Measurements from ENCODE around the gene NRXN3.

The NRXN3 gene

DNA sequence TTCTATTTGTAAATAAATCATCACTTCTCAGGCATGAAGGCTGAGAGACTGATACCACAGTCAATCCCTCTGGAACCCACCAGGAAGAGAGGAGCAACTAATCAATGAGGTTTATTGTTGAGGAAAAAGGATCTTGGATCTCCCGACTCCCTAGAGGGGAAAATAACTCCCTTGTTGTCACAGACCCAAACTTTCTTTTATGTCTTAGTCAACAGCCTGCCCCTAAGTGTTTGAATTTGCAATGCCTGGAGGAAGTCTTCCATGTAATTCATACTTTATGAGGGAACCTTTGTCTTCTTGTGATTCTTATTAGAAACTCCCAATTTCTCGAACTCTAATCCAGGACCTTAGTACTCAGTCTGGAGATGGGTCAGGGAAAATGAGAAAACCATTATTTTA lies 1235.3 kb downstream of the NRXN3 start:
- CTCF ChIA-PET = no interaction called here
- no peak for DNase-seq (ENCODE audit: extremely low spot score)
- POLR2A ChIA-PET = no interaction called here
- TF ChIP-seq ZNF384 (IDR thresholded peaks at IDR 0.05) (no peak), FOXM1 (IDR thresholded peaks at IDR 0.05; ENCODE audit: borderline replicate concordance) (no peak), L3MBTL2 (conservative IDR thresholded peaks at IDR 0.05) (no peak), BHLHE40 (IDR thresholded peaks at IDR 0.05; ENCODE audit: borderline replicate concordance) (no peak), ARNT (IDR thresholded peaks at IDR 0.05) (no peak), FOXA1 (IDR thresholded peaks at IDR 0.05) (no peak), ELF4 (IDR thresholded peaks at IDR 0.05) (no peak), LEF1 (IDR thresholded peaks at IDR 0.05; ENCODE audit: borderline replicate concordance) (no peak), CTBP1 (IDR thresholded peaks at IDR 0.05; ENCODE audit: borderline replicate concordance) (no peak), NFRKB (IDR thresholded peaks at IDR 0.05) (no peak), TARDBP (IDR thresholded peaks at IDR 0.05) (no peak), SP1 (IDR thresholded peaks at IDR 0.05) (no peak), SUZ12 (IDR thresholded peaks at IDR 0.05) (no peak), FOXK2 (IDR thresholded peaks at IDR 0.05) (no peak), HDGF (IDR thresholded peaks at IDR 0.05; ENCODE audit: borderline replicate concordance) (no peak)
- TF ChIP-seq, protein P1, sequence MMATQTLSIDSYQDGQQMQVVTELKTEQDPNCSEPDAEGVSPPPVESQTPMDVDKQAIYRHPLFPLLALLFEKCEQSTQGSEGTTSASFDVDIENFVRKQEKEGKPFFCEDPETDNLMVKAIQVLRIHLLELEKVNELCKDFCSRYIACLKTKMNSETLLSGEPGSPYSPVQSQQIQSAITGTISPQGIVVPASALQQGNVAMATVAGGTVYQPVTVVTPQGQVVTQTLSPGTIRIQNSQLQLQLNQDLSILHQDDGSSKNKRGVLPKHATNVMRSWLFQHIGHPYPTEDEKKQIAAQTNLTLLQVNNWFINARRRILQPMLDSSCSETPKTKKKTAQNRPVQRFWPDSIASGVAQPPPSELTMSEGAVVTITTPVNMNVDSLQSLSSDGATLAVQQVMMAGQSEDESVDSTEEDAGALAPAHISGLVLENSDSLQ (IDR thresholded peaks at IDR 0.05) = no peak

DNA sequence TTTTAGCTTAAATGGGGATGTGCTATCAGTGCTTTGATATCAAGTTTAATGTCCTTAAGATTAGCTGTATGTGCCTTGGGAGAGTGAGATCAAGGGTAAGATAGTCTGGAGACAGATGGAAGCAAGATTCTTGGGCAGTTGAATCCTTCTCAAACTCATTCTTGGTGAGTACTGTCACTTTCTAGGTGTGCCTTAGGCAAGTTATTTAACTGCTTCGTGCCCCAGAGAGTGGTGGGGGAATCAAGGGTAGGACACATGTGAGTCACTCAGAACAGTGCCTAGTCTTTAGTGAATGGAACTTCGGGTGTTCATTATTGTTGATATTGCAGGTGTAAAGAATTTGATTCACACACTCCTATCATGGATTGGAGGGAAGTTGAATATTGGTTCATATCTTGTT lies 1237.4 kb downstream of the NRXN3 start:
- no peak for DNase-seq (ENCODE audit: extremely low spot score)
- TF ChIP-seq ELF4 (IDR thresholded peaks at IDR 0.05) = no peak
- TF ChIP-seq CTBP1 (IDR thresholded peaks at IDR 0.05; ENCODE audit: borderline replicate concordance) = no peak
- TF ChIP-seq L3MBTL2 (conservative IDR thresholded peaks at IDR 0.05) = no peak
- no peak for TF ChIP-seq NFRKB (IDR thresholded peaks at IDR 0.05)
- TF ChIP-seq, protein P1 (IDR thresholded peaks at IDR 0.05) = no peak
- no peak for TF ChIP-seq LEF1 (IDR thresholded peaks at IDR 0.05; ENCODE audit: borderline replicate concordance)
- no peak for TF ChIP-seq FOXA1 (IDR thresholded peaks at IDR 0.05)
- no peak for TF ChIP-seq FOXK2 (IDR thresholded peaks at IDR 0.05)
- no peak for TF ChIP-seq FOXM1 (IDR thresholded peaks at IDR 0.05; ENCODE audit: borderline replicate concordance)
- no peak for TF ChIP-seq BHLHE40 (IDR thresholded peaks at IDR 0.05; ENCODE audit: borderline replicate concordance)
- TF ChIP-seq TARDBP (IDR thresholded peaks at IDR 0.05) = no peak
- no peak for TF ChIP-seq ZNF384 (IDR thresholded peaks at IDR 0.05)
- no peak for TF ChIP-seq HDGF (IDR thresholded peaks at IDR 0.05; ENCODE audit: borderline replicate concordance)
- no peak for TF ChIP-seq SUZ12 (IDR thresholded peaks at IDR 0.05)
- no peak for TF ChIP-seq SP1 (IDR thresholded peaks at IDR 0.05)
- TF ChIP-seq ARNT (IDR thresholded peaks at IDR 0.05) = no peak
- CTCF ChIA-PET = no interaction called here
- POLR2A ChIA-PET = no interaction called here

DNA sequence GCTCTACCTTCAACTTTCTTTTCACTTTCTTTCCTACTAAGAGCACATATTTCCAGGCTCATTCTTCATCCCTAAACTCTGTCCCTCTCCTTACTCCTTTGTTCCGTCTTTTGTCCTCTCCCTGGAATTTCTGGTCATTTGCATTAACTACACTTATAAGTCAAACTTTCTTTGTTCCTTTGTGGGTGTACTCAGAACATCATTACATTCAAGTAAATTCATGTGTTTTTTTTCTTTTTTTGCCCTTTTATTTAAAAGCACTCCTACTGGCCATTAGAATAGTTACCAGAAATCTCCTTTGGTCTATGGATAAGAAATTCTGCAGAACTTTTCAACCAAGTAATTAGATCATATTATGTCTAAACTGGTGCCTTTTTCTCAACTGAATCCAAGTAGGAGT lies 1238.5 kb downstream of the NRXN3 start:
- ChIA-PET POLR2A (no interaction called here), CTCF (no interaction called here)
- TF ChIP-seq BHLHE40 (IDR thresholded peaks at IDR 0.05; ENCODE audit: borderline replicate concordance) (no peak), SP1 (IDR thresholded peaks at IDR 0.05) (no peak), NFRKB (IDR thresholded peaks at IDR 0.05) (no peak), ARNT (IDR thresholded peaks at IDR 0.05) (no peak), ELF4 (IDR thresholded peaks at IDR 0.05) (no peak), LEF1 (IDR thresholded peaks at IDR 0.05; ENCODE audit: borderline replicate concordance) (no peak), FOXA1 (IDR thresholded peaks at IDR 0.05) (no peak), SUZ12 (IDR thresholded peaks at IDR 0.05) (no peak), TARDBP (IDR thresholded peaks at IDR 0.05) (no peak), FOXM1 (IDR thresholded peaks at IDR 0.05; ENCODE audit: borderline replicate concordance) (no peak), ZNF384 (IDR thresholded peaks at IDR 0.05) (no peak)
- TF ChIP-seq, protein P1 (IDR thresholded peaks at IDR 0.05) = no peak
- no peak for DNase-seq (ENCODE audit: extremely low spot score)

DNA sequence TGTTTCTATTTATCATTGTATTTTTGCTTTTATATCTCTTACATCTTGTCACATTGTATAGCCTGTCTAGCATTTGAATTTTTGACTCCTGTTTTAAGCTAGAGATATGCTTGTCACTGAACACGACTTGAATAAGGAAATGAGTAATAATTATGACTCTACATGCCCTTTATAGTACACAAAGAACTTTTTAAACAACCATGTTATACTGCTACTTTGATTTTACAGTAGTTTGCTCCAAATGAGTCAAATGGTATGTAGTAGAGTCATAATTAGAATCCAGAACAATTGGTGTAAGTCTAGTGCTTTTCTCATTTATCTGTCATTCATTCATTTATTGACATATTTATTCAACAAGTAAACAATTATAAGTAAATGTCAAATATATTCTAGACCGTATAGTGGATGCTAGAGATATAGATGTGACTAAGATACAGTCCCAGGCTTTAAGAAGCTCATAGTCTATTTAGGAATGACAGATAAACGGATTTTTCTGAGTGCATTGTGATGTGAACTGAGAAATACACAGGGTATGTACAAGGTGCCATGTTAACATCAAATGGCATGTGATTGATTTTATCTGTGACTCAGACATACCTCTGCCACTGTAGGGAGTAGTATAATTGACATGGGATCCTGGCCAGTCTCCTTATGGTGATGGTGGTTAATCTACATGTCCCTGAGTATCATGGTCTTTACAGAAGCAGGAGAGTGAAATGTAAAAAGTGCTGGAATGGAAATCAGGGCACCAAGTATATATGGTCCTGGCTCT lies 1241.4 kb downstream of the NRXN3 start:
- ChIA-PET POLR2A (no interaction called here), CTCF (no interaction called here)
- no peak for DNase-seq (ENCODE audit: extremely low spot score)
- TF ChIP-seq ARNT (IDR thresholded peaks at IDR 0.05) (no peak), HDGF (IDR thresholded peaks at IDR 0.05; ENCODE audit: borderline replicate concordance) (no peak), FOXA1 (IDR thresholded peaks at IDR 0.05) (no peak), NFRKB (IDR thresholded peaks at IDR 0.05) (no peak), SP1 (IDR thresholded peaks at IDR 0.05) (no peak)
- TF ChIP-seq, protein P1 (IDR thresholded peaks at IDR 0.05) = no peak

DNA sequence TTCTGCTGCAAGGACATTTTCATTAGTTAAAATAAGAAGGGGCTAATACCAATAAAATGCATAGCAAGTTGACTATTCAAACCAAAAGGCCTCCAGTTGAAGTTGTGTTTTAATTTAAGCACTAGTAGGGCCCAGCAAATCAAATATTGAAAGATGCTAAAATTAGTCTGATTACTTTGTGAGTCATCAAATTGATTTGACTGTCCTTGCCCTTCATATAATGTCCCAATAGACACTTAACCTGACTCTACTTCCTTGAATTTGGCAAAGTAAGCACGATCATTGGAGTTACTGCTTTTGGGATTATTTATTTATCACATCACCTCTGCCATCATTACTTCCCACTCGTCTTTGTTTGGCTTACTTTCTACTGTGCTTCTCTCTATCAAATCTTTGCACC lies 1242.6 kb downstream of the NRXN3 start:
- ChIA-PET POLR2A (no interaction called here), CTCF (no interaction called here)
- DNase-seq (ENCODE audit: extremely low spot score) = no peak
- TF ChIP-seq NFRKB (IDR thresholded peaks at IDR 0.05) = no peak
- no peak for TF ChIP-seq TARDBP (IDR thresholded peaks at IDR 0.05)
- no peak for TF ChIP-seq L3MBTL2 (conservative IDR thresholded peaks at IDR 0.05)
- no peak for TF ChIP-seq BHLHE40 (IDR thresholded peaks at IDR 0.05; ENCODE audit: borderline replicate concordance)
- no peak for TF ChIP-seq FOXM1 (IDR thresholded peaks at IDR 0.05; ENCODE audit: borderline replicate concordance)
- no peak for TF ChIP-seq ELF4 (IDR thresholded peaks at IDR 0.05)
- TF ChIP-seq ZNF384 (IDR thresholded peaks at IDR 0.05) = no peak
- TF ChIP-seq FOXK2 (IDR thresholded peaks at IDR 0.05) = no peak
- no peak for TF ChIP-seq LEF1 (IDR thresholded peaks at IDR 0.05; ENCODE audit: borderline replicate concordance)
- TF ChIP-seq ARNT (IDR thresholded peaks at IDR 0.05) = no peak
- TF ChIP-seq SP1 (IDR thresholded peaks at IDR 0.05) = no peak
- TF ChIP-seq HDGF (IDR thresholded peaks at IDR 0.05; ENCODE audit: borderline replicate concordance) = no peak
- TF ChIP-seq CTBP1 (IDR thresholded peaks at IDR 0.05; ENCODE audit: borderline replicate concordance) = no peak
- TF ChIP-seq FOXA1 (IDR thresholded peaks at IDR 0.05) = no peak
- TF ChIP-seq SUZ12 (IDR thresholded peaks at IDR 0.05) = no peak
- TF ChIP-seq, protein P1 (IDR thresholded peaks at IDR 0.05) = no peak

Data from HEK293T (cell line).